ENCODE data around the gene OPN4. TPM values are rescaled to one million over a fixed set of nuclear protein-coding genes. Genes with fewer than 3 reads are reported as not detected.

OPN4 gene
- total and polyA plus RNA-seq, 9 of the 15 experiments (the other 6 are each of a cell fraction or from before 2014, with no cell fraction given): not detected

DNA sequence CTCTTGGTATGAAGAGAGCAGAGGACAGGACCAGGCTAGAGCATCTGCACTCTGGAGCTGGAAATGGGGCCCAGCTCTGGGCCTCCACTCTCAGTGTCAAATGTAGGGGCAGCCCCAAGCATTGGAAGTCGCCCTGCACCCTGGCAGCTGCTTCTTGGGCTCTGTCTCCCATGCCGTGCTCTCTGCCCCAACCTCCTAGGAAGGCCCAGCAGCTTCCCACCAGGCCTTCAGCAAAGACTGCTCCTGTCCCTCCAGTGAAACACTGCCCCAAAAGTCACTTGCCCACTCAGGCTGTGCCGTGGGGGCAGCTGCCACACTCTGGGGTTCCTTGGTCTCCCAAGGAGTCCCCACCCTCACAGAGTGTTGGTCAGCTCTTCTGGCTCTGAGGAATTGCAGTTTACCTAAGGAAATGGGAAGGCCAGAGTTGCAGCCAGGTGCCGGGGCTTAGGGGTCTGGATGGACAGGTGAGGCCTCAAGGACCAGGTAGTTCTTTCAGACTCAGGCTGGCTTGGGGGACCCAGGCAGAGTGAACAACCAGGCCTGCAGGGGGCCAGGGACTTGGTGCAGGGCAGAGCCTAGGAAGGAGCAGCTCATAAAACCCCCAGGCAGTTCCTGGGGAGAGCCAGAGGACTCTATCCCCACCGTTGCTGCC lies 9.4 kb upstream of the OPN4 start:
- POLR2A ChIA-PET: interaction anchor here (0.6 to 0.8 kb wide), 3 partner anchors 13 to 394 kb away, joined by 3 to 4 read pairs (median 3); no protein-coding TSS in a partner anchor
- no peak overlapping the region for H2AFZ ChIP-seq (ENCODE audit: low read depth, low read length)
- FAIRE-seq: no peak
- H3K9ac ChIP-seq (ENCODE audit: insufficient read depth in 1 of 2, low read depth in 2 of 2, low read length in 2 of 2): no peak overlapping the region
- H3K9me1 ChIP-seq (ENCODE audit: control insufficient read depth, insufficient read depth, low read length): no peaks in the 10 kb centered on the region
- H3K4me2 ChIP-seq (ENCODE audit: insufficient read depth, low read length): no peak overlapping the region
- BruUV-seq (replicated peaks): no TSS peak
- TF ChIP-seq ZNF3 (CRISPR knock-in tag; IDR thresholded peaks at IDR 0.05): no peak
- no peak for TF ChIP-seq MXI1 (IDR thresholded peaks at IDR 0.05; ENCODE audit: low read depth, low read length)
- no peak for TF ChIP-seq ZNF121 (CRISPR knock-in tag; conservative IDR thresholded peaks at IDR 0.05)
- no peak for TF ChIP-seq IRF2 (CRISPR knock-in tag; IDR thresholded peaks at IDR 0.05)
- TF ChIP-seq, protein P1, sequence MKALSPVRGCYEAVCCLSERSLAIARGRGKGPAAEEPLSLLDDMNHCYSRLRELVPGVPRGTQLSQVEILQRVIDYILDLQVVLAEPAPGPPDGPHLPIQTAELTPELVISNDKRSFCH (CRISPR knock-in tag; IDR thresholded peaks at IDR 0.05): no peak
- TF ChIP-seq, protein P1 (tag; IDR thresholded peaks at IDR 0.05): no peak
- no peak for TF ChIP-seq RFX1 (IDR thresholded peaks at IDR 0.05)
- TF ChIP-seq TAF7 (tag; IDR thresholded peaks at IDR 0.05): no peak
- TF ChIP-seq, protein P2, sequence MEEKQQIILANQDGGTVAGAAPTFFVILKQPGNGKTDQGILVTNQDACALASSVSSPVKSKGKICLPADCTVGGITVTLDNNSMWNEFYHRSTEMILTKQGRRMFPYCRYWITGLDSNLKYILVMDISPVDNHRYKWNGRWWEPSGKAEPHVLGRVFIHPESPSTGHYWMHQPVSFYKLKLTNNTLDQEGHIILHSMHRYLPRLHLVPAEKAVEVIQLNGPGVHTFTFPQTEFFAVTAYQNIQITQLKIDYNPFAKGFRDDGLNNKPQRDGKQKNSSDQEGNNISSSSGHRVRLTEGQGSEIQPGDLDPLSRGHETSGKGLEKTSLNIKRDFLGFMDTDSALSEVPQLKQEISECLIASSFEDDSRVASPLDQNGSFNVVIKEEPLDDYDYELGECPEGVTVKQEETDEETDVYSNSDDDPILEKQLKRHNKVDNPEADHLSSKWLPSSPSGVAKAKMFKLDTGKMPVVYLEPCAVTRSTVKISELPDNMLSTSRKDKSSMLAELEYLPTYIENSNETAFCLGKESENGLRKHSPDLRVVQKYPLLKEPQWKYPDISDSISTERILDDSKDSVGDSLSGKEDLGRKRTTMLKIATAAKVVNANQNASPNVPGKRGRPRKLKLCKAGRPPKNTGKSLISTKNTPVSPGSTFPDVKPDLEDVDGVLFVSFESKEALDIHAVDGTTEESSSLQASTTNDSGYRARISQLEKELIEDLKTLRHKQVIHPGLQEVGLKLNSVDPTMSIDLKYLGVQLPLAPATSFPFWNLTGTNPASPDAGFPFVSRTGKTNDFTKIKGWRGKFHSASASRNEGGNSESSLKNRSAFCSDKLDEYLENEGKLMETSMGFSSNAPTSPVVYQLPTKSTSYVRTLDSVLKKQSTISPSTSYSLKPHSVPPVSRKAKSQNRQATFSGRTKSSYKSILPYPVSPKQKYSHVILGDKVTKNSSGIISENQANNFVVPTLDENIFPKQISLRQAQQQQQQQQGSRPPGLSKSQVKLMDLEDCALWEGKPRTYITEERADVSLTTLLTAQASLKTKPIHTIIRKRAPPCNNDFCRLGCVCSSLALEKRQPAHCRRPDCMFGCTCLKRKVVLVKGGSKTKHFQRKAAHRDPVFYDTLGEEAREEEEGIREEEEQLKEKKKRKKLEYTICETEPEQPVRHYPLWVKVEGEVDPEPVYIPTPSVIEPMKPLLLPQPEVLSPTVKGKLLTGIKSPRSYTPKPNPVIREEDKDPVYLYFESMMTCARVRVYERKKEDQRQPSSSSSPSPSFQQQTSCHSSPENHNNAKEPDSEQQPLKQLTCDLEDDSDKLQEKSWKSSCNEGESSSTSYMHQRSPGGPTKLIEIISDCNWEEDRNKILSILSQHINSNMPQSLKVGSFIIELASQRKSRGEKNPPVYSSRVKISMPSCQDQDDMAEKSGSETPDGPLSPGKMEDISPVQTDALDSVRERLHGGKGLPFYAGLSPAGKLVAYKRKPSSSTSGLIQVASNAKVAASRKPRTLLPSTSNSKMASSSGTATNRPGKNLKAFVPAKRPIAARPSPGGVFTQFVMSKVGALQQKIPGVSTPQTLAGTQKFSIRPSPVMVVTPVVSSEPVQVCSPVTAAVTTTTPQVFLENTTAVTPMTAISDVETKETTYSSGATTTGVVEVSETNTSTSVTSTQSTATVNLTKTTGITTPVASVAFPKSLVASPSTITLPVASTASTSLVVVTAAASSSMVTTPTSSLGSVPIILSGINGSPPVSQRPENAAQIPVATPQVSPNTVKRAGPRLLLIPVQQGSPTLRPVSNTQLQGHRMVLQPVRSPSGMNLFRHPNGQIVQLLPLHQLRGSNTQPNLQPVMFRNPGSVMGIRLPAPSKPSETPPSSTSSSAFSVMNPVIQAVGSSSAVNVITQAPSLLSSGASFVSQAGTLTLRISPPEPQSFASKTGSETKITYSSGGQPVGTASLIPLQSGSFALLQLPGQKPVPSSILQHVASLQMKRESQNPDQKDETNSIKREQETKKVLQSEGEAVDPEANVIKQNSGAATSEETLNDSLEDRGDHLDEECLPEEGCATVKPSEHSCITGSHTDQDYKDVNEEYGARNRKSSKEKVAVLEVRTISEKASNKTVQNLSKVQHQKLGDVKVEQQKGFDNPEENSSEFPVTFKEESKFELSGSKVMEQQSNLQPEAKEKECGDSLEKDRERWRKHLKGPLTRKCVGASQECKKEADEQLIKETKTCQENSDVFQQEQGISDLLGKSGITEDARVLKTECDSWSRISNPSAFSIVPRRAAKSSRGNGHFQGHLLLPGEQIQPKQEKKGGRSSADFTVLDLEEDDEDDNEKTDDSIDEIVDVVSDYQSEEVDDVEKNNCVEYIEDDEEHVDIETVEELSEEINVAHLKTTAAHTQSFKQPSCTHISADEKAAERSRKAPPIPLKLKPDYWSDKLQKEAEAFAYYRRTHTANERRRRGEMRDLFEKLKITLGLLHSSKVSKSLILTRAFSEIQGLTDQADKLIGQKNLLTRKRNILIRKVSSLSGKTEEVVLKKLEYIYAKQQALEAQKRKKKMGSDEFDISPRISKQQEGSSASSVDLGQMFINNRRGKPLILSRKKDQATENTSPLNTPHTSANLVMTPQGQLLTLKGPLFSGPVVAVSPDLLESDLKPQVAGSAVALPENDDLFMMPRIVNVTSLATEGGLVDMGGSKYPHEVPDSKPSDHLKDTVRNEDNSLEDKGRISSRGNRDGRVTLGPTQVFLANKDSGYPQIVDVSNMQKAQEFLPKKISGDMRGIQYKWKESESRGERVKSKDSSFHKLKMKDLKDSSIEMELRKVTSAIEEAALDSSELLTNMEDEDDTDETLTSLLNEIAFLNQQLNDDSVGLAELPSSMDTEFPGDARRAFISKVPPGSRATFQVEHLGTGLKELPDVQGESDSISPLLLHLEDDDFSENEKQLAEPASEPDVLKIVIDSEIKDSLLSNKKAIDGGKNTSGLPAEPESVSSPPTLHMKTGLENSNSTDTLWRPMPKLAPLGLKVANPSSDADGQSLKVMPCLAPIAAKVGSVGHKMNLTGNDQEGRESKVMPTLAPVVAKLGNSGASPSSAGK (IDR thresholded peaks at IDR 0.05): no peak
- TF ChIP-seq ZFP30 (CRISPR knock-in tag; IDR thresholded peaks at IDR 0.05; ENCODE audit: borderline replicate concordance): no peak
- CTCF ChIA-PET (ENCODE audit: low intra/inter-chr PET ratio): no interaction called here
- no peak for DNase-seq (ENCODE audit: extremely low read depth in 1 of 4, low spot score in 3 of 4)
- no peaks in the 10 kb centered on the region for H4K20me1 ChIP-seq (replicated peaks; ENCODE audit: control insufficient read depth, insufficient read depth, low read length)
- in situ Hi-C loops (cut with MboI): no loop called here
- no peak for ATAC-seq
- intact Hi-C loops (cut with micrococcal nuclease): no loop called here
- no peak overlapping the region for H3K4me3 ChIP-seq
- no peaks in the 10 kb centered on the region for H3K79me2 ChIP-seq (ENCODE audit: control insufficient read depth, insufficient read depth, low read length)
- H3K27me3 ChIP-seq (ENCODE audit: control insufficient read depth in 2 of 2, insufficient read depth in 2 of 2, low read length in 2 of 2): peaks cover 0 to 27% of the 10 kb centered on the region in 2 experiments; a peak in 2 of 5 replicates
- no peaks in the 10 kb centered on the region for H3K9me3 ChIP-seq (replicated peaks; ENCODE audit: control insufficient read depth, insufficient read depth, low read depth, low read length)
- 0% methylated on average over 3 of the region's 5 CpGs for WGBS (ENCODE audit: insufficient coverage, low coverage, missing lambda C conversion rate)
- no peaks in the 10 kb centered on the region; a peak in 1 of 5 replicates for H3K4me1 ChIP-seq (replicated peaks in 1 of 2; ENCODE audit: control insufficient read depth in 2 of 2, insufficient read depth in 2 of 2, low read length in 2 of 2)
- no peak overlapping the region for H3K27ac ChIP-seq (ENCODE audit: extremely low read depth, low read depth, low read length)
- no peaks in the 10 kb centered on the region for H3K36me3 ChIP-seq (ENCODE audit: control insufficient read depth, insufficient read depth, low read length)
